GM19035 (cell line): ENCODE results near the gene WDR59.
"Not testable (repeated sequence)": the region's sequence is repeated elsewhere in the genome, so short reads cannot be mapped to it uniquely, and the experiment has no call there.

Experiments
- ATAC-seq: cut with Tn5 transposase; IDR thresholded peaks from one replicate; pipeline ENCODE4 v1.9.1; 2021; ENCODE audit not compliant: unreplicated experiment

Gene WDR59, protein sequence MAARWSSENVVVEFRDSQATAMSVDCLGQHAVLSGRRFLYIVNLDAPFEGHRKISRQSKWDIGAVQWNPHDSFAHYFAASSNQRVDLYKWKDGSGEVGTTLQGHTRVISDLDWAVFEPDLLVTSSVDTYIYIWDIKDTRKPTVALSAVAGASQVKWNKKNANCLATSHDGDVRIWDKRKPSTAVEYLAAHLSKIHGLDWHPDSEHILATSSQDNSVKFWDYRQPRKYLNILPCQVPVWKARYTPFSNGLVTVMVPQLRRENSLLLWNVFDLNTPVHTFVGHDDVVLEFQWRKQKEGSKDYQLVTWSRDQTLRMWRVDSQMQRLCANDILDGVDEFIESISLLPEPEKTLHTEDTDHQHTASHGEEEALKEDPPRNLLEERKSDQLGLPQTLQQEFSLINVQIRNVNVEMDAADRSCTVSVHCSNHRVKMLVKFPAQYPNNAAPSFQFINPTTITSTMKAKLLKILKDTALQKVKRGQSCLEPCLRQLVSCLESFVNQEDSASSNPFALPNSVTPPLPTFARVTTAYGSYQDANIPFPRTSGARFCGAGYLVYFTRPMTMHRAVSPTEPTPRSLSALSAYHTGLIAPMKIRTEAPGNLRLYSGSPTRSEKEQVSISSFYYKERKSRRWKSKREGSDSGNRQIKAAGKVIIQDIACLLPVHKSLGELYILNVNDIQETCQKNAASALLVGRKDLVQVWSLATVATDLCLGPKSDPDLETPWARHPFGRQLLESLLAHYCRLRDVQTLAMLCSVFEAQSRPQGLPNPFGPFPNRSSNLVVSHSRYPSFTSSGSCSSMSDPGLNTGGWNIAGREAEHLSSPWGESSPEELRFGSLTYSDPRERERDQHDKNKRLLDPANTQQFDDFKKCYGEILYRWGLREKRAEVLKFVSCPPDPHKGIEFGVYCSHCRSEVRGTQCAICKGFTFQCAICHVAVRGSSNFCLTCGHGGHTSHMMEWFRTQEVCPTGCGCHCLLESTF

GRCh38 chr16:74984529-74985296 is at the start of gene WDR59:
Gene WDR59, minus strand, starts transcription at chr16:74985123. Its CDS starts 106 bp downstream, at chr16:74985017.
- peak; percentile 99 for ATAC-seq

DNA sequence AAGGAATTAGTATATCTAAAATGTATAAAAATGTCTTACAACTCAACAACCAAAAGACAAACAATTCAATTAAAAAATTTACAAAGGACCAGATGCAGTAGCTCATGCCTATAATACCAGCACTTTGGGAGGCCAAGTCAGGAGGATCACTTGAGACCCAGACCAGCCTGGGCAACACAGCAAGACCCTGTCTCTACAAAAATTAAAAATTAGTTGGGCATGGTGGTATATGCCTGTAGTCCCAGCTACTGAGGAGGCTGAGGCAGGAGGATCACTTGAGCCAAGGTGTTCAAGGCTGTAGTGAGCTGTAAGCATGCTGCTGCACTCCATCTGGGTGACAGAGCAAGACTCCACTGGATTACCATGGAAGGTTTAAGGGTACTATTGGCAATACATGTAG is 47.7 kb upstream of the WDR59 start:
- no peak for ATAC-seq

DNA sequence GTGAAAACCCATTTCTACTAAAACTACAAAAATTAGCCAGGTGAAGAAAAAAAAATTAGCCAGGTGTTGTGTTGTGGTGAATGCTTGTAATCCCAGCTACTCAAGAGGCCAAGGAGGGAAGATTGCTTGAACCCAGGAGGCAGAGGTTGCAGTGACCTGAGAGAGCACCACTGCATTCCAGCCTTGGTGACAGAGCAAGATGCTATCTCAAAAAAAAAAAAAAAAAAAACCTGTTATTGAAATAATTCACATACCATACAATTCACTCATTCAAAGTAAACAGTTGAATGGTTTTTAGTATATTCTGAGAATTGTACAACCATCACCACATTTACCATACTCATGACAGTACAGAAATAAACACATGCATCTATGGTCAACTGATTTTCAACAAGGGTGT is 44.9 kb upstream of the WDR59 start:
- ATAC-seq = no peak

DNA sequence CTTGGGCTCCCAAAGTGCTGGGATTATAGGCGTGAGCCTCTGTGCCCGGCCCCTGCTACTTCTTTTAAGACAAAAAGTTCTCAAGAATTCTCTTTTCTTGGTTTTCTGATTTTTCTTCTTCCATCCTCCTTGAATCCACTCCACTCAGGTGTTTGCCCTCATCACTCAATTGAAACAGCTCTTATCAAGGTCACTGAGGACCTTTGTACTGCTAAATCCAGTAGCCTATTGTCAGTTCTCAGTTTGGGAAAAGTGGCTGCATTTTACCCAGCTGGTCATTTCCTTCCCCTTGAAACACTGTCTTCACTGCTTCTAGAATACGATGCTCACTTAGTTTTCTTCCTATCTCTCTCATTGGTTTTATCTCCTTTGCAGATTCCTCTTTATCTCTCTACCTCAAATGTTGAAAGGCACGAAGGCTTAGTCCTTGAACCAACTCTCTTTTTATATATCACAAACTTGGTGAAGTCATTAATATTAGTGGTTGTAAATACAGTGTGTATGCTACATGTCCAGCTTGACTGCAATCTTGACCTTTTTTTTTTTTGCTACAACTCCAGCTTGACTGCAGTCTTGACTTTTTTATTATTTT is 43.7 kb upstream of the WDR59 start:
- no peak for ATAC-seq

GRCh38 chr16:75027520-75028300 is 42.8 kb upstream of the WDR59 start:
- no peak for ATAC-seq

GRCh38 chr16:75026892-75027391 is 42.0 kb upstream of the WDR59 start:
- no peak for ATAC-seq

DNA sequence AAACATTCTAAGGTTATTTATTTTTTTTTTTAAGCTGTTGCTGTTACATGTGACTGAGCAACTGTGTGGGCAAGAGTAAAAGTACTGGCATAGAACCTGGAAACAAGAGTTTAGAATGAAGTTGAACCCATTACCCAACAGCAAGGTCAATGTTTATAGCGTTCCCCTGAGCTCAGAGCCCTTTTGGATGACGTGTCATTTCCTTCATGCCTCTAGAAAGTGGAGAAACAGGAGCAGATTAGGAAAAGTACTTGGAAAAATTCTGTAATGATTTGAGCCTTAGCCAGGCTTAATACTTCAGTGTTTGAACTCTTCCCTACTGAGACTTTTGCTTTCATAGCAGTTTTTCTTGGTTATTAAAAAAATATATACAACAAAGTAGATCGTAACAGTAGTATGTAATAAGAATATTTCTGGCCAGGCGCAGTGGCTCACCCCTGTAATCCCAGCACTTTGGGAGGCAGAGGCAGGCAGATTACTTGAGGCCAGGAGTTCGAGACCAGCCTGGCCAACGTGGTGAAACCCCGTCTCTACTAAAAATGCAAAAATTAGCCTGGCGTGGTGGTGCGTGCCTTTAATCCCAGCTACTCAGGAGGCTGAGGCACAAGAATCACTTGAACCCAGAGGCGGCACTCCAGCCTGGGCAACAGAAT is 41.4 kb upstream of the WDR59 start:
- ATAC-seq = not testable (repeated sequence)

GRCh38 chr16:75025761-75026160 is 40.8 kb upstream of the WDR59 start:
- ATAC-seq = no peak

- no peak for ATAC-seq
Observed at GRCh38 chr16:75024594-75024993, 39.7 kb upstream of the WDR59 start.

- ATAC-seq = no peak
Observed at GRCh38 chr16:75024182-75024581, 39.3 kb upstream of the WDR59 start.

DNA sequence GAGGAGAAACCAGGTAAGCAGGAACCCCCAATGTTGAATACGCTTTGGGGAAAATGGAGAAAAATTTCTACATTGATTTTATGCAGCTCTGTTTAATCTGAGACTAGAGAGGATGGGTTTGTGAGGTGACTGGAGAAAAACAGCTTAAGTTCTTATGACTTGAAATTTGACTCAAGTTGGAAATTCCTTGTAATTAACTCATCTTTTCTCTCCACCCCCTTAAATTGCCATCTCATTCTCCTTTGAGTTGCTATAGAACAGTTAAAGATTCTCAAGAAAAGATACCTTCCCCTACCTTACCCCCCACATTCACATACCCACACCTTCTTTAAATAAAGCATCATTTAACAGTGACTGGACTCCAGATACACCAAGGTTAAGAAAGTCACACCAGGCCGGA is 38.1 kb upstream of the WDR59 start:
- no peak for ATAC-seq

DNA sequence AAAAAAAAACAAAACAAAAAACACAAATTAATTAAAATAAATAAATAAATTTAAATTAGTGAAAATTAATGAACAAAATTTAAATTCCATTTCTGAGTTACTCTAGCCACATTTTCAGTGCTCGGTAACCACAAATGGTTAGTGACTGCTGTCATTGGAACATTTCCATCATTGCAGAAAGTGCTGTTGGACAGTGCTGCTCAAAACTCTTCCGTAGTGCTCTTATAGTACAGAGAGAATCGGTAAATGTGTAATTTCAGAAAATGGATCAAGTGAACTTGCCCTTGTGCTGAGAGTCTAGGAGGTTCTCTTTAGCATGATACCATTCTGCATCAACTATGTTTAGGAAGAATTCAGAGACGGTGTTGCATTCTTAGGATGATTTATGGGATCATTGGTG is 37.6 kb upstream of the WDR59 start:
- ATAC-seq = no peak

DNA sequence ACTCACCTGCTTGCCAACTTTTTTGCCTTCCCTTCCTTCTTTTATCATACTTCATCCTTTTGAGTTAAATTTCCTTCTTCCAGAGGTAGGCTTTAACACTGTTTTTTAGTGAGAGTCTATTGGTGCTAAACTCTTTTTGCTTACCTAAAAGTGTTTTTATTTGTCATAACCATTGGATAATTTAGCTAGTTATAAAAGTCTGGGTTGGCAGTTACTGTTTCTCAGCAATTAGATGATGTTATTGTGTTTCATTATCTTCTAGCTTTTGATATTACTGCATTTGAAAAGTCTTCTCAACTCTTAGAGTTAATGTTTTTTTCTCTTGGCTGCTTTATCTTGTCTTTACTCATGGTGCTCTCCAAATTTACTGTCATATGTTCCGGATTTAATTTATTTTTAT is 36.5 kb upstream of the WDR59 start:
- ATAC-seq = no peak

- no peak for ATAC-seq
Observed at GRCh38 chr16:75019586-75019985, 34.7 kb upstream of the WDR59 start.

DNA sequence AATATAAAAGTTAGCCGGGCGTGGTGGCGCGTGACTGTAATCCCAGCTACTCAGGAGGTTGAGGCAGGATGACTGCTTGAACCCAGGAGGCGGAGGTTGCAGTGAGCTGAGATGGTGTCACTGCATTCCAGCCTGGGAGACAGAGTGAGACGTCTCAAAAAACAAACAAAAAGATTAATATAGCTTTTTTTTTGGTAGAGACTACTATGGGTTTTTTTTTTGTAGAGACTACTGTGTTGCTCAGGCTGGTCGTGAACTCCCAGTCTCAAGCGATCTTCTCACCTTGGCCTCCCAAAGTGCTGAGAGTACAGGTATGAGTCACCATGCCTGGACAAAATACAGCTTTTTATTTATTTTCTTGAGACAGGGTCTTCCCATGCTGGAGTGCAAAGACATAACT is 34.1 kb upstream of the WDR59 start:
- ATAC-seq = no peak

- ATAC-seq = no peak
Observed at GRCh38 chr16:75017670-75018525, 33.0 kb upstream of the WDR59 start.

DNA sequence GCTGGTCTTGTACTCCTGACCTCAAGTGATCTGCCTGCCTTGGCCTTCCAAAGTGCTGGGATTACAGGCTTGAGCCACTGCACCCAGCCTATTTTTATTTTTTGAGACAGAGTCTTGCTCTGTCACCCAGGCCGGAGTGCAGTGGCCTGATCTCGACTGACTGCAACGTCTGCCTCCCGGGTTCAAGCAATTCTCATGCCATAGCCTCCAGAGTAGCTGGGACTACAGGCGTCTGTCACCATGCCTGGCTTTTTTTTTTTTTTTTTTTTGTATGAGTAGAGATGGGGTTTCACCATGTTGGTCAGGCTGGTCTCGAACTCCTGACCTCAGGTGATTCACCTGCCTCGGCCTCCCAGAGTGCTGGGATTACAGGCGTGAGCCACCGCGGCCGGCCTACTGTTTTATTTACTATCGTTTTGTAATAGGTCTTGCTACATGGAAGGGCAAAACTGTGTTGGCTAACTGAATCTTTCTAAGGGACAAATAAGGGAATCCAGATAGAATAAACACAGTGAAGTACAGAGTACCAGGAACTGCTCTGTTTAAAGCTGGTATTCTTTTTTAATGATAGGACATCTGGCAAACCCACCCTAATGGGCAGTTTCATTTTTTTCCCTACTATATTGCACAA is 31.6 kb upstream of the WDR59 start:
- ATAC-seq = not testable (repeated sequence)

DNA sequence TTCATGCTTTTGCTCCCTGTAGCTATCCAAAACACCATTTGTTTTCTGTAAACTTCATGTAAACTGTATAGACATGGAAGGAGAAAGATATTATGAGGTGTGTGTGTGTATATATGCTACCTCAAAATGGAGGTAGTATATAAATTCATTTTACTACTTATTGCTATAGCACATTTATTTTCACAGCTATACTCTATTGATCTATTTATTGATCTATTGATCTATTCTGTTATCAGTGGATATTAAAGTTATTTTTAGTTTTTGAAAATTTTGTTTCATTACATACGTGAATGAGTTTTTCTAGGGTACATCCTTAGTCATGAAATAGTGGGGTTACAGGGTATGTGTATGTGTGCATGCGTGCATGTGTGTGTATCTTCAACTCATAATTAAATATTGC is 29.4 kb upstream of the WDR59 start:
- ATAC-seq = no peak
